ENCODE measurements around the gene TTLL8.

The TTLL8 gene

GRCh38 chr22:50082961-50083461 lies 24.9 kb upstream of the TTLL8 start:
- no peak for DNase-seq (ENCODE audit: low read depth)

GRCh38 chr22:50082197-50082715 lies 24.2 kb upstream of the TTLL8 start:
- no peak for DNase-seq (ENCODE audit: low read depth)

GRCh38 chr22:50081426-50082196 lies 23.5 kb upstream of the TTLL8 start:
- no peak for DNase-seq (ENCODE audit: low read depth)

- no peak for DNase-seq (ENCODE audit: low read depth)
Measured at GRCh38 chr22:50080077-50080465, 22.0 kb upstream of the TTLL8 start.

- DNase-seq (ENCODE audit: low read depth) = no peak
Measured at GRCh38 chr22:50078761-50079160, 20.7 kb upstream of the TTLL8 start.

GRCh38 chr22:50078246-50078645 lies 20.1 kb upstream of the TTLL8 start:
- no peak for DNase-seq (ENCODE audit: low read depth)

GRCh38 chr22:50076646-50077535 lies 18.8 kb upstream of the TTLL8 start:
- DNase-seq (ENCODE audit: low read depth) = no peak

GRCh38 chr22:50074551-50075530 lies 16.7 kb upstream of the TTLL8 start:
- DNase-seq (ENCODE audit: low read depth) = no peak

GRCh38 chr22:50074056-50074455 lies 16.0 kb upstream of the TTLL8 start:
- DNase-seq (ENCODE audit: low read depth) = no peak

- DNase-seq (ENCODE audit: low read depth) = no peak
Measured at GRCh38 chr22:50072714-50073538, 14.8 kb upstream of the TTLL8 start.

GRCh38 chr22:50072167-50072555 lies 14.1 kb upstream of the TTLL8 start:
- DNase-seq (ENCODE audit: low read depth) = no peak

GRCh38 chr22:50071432-50072166 lies 13.5 kb upstream of the TTLL8 start:
- DNase-seq (ENCODE audit: low read depth) = no peak

- DNase-seq (ENCODE audit: low read depth) = no peak
Measured at GRCh38 chr22:50070366-50070765, 12.3 kb upstream of the TTLL8 start.

- DNase-seq (ENCODE audit: low read depth) = no peak
Measured at GRCh38 chr22:50068096-50068495, 10.0 kb upstream of the TTLL8 start.

- DNase-seq (ENCODE audit: low read depth) = no peak
Measured at GRCh38 chr22:50067244-50067643, 9.1 kb upstream of the TTLL8 start.

- no peak for DNase-seq (ENCODE audit: low read depth)
Measured at GRCh38 chr22:50064453-50064852, 6.4 kb upstream of the TTLL8 start.

GRCh38 chr22:50063589-50064393 lies 5.7 kb upstream of the TTLL8 start:
- DNase-seq (ENCODE audit: low read depth) = no peak

- no peak for DNase-seq (ENCODE audit: low read depth)
Measured at GRCh38 chr22:50062509-50063135, 4.5 kb upstream of the TTLL8 start.
